NCI-H748 (cell line): ENCODE results near the gene TMEM175.
"Not testable (repeated sequence)": the region's sequence is repeated elsewhere in the genome, so short reads cannot be mapped to it uniquely, and the experiment has no call there.

Source experiments
- DNase-seq: peaks from one replicate; lab custom pipeline; 2025; ENCODE audit not compliant: unreplicated experiment; lab: John Stamatoyannopoulos, UW

The TMEM175 gene

GRCh38 chr4:915041-915474, 17.2 kb upstream of the TMEM175 start:
- no peak for DNase-seq

GRCh38 chr4:915595-915994, 16.7 kb upstream of the TMEM175 start:
- no peak for DNase-seq

GRCh38 chr4:917466-917865, 14.8 kb upstream of the TMEM175 start:
- no peak for DNase-seq

GRCh38 chr4:917992-918391, 14.3 kb upstream of the TMEM175 start:
- no peak for DNase-seq

DNA sequence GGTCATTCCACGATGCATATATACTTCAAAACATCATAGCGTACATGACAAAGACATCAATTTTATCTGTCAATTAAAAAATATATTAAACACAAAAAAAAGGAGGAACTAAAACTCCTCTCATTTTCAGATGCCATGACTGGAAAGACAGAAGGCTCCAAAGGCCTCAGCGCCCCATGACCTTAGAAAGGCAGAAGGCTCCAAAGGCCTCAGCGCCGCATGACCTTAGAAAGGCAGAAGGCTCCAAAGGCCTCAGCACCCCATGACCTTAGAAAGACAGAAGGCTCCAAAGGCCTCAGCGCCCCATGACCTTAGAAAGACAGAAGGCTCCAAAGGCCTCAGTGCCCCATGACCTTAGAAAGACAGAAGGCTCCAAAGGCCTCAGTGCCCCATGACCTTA, 13.7 kb upstream of the TMEM175 start:
- not testable (repeated sequence) for DNase-seq

- not testable (repeated sequence) for DNase-seq
Observed at GRCh38 chr4:919004-919680, 13.1 kb upstream of the TMEM175 start.

- DNase-seq = no peak
Observed at GRCh38 chr4:921830-922331, 10.4 kb upstream of the TMEM175 start.

- no peak for DNase-seq
Observed at GRCh38 chr4:924107-925096, 7.9 kb upstream of the TMEM175 start.

- no peak for DNase-seq
Observed at GRCh38 chr4:925171-925570, 7.1 kb upstream of the TMEM175 start.

GRCh38 chr4:925771-926500, 6.3 kb upstream of the TMEM175 start:
- no peak for DNase-seq

DNA sequence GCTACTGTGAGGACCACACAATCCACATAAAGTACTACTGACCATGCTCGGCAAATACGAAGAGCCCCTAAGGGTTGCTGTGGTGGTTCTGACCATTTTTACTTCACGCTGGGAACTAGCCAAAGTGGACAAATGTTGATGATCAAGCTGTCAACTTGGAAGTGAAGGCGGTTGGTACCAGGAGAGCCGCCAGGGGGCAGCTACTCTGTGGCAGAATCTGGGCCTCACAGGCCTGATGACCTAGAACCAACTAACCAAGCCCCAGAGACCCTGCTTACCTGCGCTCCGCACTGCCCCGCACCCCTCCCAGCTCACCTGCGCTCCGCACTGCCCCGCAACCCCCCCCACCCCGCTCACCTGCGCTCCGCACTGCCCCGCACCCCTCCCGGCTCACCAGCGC, 5.7 kb upstream of the TMEM175 start:
- DNase-seq = no peak

- not testable (repeated sequence) for DNase-seq
Observed at GRCh38 chr4:927566-927965, 4.7 kb upstream of the TMEM175 start.

DNA sequence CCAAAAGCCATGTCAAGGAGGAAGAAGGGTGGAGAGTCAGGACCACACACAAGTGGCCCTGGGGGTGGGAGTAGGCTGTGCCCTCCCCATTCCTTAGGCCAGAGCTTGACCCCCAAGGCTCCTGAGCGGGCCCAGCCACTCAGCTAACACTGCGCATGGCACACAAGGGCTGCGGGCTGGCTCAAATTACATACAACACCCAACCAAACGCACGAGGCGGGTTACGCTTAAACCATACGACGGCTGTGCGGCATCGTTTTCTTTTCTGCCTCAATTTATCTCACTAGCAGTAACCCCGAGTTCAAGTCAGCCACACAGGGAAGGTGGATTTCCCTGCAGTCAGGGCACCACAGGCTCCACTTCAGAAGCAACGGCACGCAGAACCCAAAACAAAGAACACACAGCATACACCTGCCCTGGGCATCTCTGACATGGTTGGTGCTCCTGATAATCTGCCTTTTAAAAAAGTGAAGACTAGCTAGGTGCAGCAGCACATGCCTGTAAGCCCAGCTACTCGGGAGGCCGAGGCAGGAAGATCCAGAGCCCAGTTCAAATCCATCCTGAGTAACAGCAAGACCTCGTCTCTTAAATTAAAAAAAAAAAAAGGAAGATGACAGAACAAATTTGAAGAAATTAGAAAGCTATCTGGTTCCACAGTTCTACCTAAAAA, 3.0 kb upstream of the TMEM175 start:
- DNase-seq = no peak

DNA sequence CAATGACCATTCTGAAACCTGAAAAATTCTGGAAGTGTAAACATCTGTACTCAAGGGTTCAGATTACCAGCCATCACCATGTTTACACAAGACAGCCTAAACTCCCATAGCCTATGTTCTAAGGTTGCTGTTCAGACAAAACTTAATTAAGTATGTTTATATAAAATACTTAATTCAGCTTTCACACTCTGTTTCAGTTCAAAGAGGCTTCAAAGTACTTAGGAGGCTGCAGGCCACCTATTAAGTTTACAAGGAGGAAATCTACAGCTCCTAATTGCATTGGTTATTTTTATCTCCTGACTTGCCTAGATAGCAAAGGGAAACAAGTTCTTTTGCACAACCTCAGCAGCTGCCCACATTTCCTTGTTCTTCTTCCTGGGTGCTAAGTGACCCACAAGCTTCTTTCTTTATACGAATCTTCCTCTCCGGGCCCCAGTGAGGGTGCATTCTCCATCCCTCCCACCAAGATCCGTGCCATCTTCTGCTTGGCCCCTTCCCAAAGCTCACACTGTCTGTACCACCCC, 2.2 kb upstream of the TMEM175 start:
- DNase-seq = no peak

DNA sequence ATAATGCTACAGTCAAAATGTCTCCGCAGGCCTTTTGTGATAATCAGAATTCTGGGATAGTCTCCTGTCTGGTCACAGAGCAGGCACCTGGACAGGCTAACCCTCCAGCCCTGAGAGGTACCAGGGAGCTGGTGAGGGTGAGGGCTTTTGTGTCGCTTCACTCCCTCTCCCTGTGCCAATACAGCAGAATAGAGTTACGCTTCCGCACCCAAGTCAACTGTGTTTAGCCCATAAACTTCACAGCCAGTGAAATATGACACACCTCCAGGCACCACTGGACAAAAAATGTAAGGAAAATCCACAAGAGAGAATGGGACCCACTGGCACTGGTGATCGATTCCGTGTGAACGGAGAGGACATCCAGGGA, 1.4 kb upstream of the TMEM175 start:
- no peak for DNase-seq

DNA sequence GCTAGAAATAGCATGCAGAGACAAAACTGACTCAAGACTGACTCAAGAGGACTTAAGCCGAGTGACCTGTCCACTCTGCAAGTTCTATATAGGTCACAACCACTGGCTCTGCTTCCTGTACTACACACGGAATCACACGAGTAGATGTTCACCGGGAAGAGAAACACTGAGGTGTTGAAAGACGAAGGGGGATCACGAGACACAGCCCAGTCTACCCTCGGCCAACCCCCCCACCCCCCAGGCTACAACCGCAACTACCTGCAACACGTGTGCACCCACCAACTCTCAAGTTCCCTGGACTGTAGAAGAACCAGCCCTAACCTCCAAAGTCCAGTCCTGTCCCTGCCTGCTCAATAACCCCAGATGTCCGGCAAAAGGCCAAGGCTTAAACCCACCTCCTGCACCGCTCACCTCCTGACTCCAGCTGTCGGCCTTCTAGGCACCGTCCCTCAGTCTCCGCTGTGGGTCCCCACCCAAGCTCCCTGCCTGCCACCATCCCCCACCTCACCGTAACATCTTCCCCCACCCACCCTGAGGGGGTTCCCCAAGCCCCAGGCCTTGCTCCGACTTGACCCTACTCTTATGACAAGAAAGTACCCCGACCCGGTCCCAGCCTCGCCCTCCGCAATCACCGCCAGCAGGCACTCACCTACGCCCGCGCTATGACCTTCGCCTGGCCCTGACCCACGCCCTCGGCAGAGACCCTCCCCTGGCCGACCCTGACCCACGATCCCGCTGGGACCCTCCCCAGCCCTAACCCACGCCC, 883 bp upstream of the TMEM175 start:
- DNase-seq = no peak

DNA sequence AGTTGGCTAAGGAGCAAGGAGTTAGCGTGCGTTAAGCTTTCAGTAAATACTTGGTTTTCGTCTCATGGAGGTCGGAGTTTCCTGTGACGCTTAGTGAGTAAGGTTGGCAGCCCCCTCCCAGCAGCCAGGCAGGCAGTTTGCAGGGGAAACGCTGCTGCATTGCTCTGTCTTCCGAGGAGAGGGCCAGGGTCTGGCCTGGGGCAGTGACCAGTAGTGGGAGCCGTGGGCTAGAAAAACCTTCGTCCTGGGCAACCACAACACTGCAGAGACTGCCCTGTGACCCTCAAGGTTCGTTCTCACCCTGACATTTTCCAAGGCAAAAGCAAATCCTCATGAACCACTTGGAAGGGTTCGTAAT, 432 bp downstream of the TMEM175 start:
- DNase-seq = no peak

DNA sequence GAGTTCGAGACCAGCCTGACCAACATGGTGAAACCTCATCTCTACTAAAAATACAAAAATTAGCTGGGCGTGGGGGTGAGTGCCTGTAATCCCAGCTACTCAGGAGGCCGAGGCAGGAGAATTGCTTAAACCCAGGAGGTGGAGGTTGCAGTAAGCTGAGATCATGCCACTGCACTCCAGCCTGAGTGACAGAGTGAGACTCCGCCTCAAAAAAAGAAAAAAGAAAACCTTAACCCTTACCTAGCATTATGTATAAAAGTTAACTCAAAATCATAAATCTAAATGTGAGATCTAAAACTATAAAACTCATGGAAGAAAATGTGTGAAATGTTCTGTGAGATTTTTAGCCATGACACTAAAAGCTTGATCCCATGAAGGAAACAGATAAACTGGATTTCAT, 7.2 kb downstream of the TMEM175 start:
- DNase-seq = not testable (repeated sequence)

DNA sequence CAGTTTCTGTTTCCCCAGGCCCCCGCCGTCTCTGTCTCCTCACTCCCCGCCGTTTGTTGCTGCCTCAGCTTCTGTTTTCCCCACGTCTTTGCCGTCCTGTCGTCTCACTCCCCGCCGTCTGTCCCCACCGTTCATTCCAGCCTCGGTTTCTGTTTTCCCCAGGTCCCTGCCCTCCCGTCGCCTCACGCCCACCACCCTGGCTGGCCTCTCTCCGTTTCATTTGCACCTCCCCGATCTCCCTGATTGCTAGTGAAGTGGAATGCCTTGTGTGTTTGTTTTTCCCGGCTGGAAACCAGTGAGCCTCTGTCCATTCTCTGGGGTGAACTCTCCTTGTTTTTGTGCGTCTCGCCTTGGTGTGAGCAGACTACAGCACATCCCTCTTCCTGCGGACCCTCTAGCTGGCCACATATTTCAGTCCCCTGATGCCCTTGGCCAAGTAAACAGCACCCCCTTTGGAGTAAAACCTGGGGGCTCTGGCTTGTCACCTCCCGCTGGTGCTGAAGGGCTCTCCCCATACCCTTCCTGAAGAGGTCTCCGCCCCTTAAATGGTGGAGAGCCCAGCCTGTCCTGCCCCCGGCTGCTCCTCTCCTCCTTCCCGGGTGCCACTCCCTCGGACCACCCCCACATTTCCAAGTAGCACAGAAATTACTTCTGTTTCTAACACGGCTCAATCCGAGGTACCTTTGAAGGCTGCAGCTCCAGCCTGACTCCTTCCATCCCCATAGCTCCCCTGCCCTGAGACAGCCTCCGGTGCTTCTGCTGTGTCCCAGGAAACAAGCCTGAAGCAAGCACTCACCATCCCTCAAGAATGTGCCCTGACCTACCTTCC, 13.2 kb downstream of the TMEM175 start:
- no peak for DNase-seq
